ENCODE data around the gene SLC17A4. TPM values are rescaled to one million over a fixed set of nuclear protein-coding genes. Genes with fewer than 3 reads are reported as not detected.

SLC17A4 gene
- polyA plus RNA-seq, 1 donor from 2014 or later, result 0.28 TPM

- no peak overlapping the region for H2AFZ ChIP-seq (ENCODE audit: low read depth, low read length)
- TF ChIP-seq EP300 (conservative IDR thresholded peaks at IDR 0.05; ENCODE audit: poor library complexity, severe bottlenecking), result no peak
- TF ChIP-seq CTCF (IDR thresholded peaks at IDR 0.05; ENCODE audit: poor library complexity, severe bottlenecking), result no peak
- no peak for TF ChIP-seq TAF1 (IDR thresholded peaks at IDR 0.05; ENCODE audit: low read depth)
- no peak for TF ChIP-seq RAD21 (conservative IDR thresholded peaks at IDR 0.05)
- no peak for TF ChIP-seq REST (IDR thresholded peaks at IDR 0.05; ENCODE audit: borderline replicate concordance)
- no peak for TF ChIP-seq EZH2 (IDR thresholded peaks at IDR 0.05; ENCODE audit: borderline replicate concordance, insufficient read depth, low read length, poor library complexity, severe bottlenecking)
- TF ChIP-seq POLR2AphosphoS5 (IDR thresholded peaks at IDR 0.05), result no peak
- no peak for TF ChIP-seq SMC3 (conservative IDR thresholded peaks at IDR 0.05; ENCODE audit: poor library complexity)
- TF ChIP-seq MXI1 (conservative IDR thresholded peaks at IDR 0.05; ENCODE audit: poor library complexity, severe bottlenecking), result no peak
- no peaks in the 10 kb centered on the region for H4K20me1 ChIP-seq (ENCODE audit: insufficient read depth)
Observed at GRCh38 chr6:25726122-25726911, 28.2 kb upstream of the SLC17A4 start.

GRCh38 chr6:25727028-25727427, 27.5 kb upstream of the SLC17A4 start:
- Histone ChIP-seq H3K9me3 (ENCODE audit: low read length) (no peaks in the 10 kb centered on the region), H3K9ac (ENCODE audit: low read length) (no peak overlapping the region), H3K9me2 (ENCODE audit: insufficient read depth, low read length) (no peaks in the 10 kb centered on the region), H3K36me3 (ENCODE audit: insufficient read depth, low read length) (no peaks in the 10 kb centered on the region), H3K27me3 (ENCODE audit: insufficient read depth, low read depth, low read length) (no peaks in the 10 kb centered on the region), H3K27ac (ENCODE audit: low read length) (no peak overlapping the region), H4K20me1 (ENCODE audit: insufficient read depth) (no peaks in the 10 kb centered on the region), H3F3A (ENCODE audit: insufficient read depth, low read length, poor library complexity, severe bottlenecking) (no peaks in the 10 kb centered on the region), H3K79me2 (replicated peaks; ENCODE audit: insufficient read depth, low read length) (no peaks in the 10 kb centered on the region), H2AFZ (ENCODE audit: low read depth, low read length) (no peak overlapping the region), H3K4me3 (ENCODE audit: low read length) (no peak overlapping the region), H3K4me2 (ENCODE audit: low read length) (no peak overlapping the region)
- TF ChIP-seq EP300 (conservative IDR thresholded peaks at IDR 0.05; ENCODE audit: poor library complexity, severe bottlenecking) (no peak), EZH2 (IDR thresholded peaks at IDR 0.05; ENCODE audit: borderline replicate concordance, insufficient read depth, low read length, poor library complexity, severe bottlenecking) (no peak), REST (IDR thresholded peaks at IDR 0.05; ENCODE audit: borderline replicate concordance) (no peak), SMC3 (conservative IDR thresholded peaks at IDR 0.05; ENCODE audit: poor library complexity) (no peak), RAD21 (conservative IDR thresholded peaks at IDR 0.05) (no peak), POLR2AphosphoS5 (IDR thresholded peaks at IDR 0.05) (no peak), TAF1 (IDR thresholded peaks at IDR 0.05; ENCODE audit: low read depth) (no peak), CTCF (IDR thresholded peaks at IDR 0.05; ENCODE audit: poor library complexity, severe bottlenecking) (no peak), MXI1 (conservative IDR thresholded peaks at IDR 0.05; ENCODE audit: poor library complexity, severe bottlenecking) (no peak)

More at GRCh38 chr6:25726122-25726911, 28.2 kb upstream of the SLC17A4 start:
- Histone ChIP-seq H3K9ac (ENCODE audit: low read length) (no peak overlapping the region), H3K4me2 (ENCODE audit: low read length) (no peak overlapping the region), H3K4me3 (ENCODE audit: low read length) (no peak overlapping the region), H3K27ac (ENCODE audit: low read length) (no peak overlapping the region), H3K79me2 (replicated peaks; ENCODE audit: insufficient read depth, low read length) (no peaks in the 10 kb centered on the region), H3K27me3 (ENCODE audit: insufficient read depth, low read depth, low read length) (no peaks in the 10 kb centered on the region), H3F3A (ENCODE audit: insufficient read depth, low read length, poor library complexity, severe bottlenecking) (no peaks in the 10 kb centered on the region), H3K9me2 (ENCODE audit: insufficient read depth, low read length) (no peaks in the 10 kb centered on the region), H3K9me3 (ENCODE audit: low read length) (no peaks in the 10 kb centered on the region), H3K36me3 (ENCODE audit: insufficient read depth, low read length) (no peaks in the 10 kb centered on the region)
